GM12878 (cell line): ENCODE results near the gene PPFIA3.
"Not testable (repeated sequence)": the region's sequence is repeated elsewhere in the genome, so short reads cannot be mapped to it uniquely, and the experiment has no call there.

ENCODE experiments used
- E2F4 ChIP-seq: IDR thresholded peaks from 2 replicates; pipeline ENCODE4 v1.6.1; 2012; ENCODE audit warnings: low read depth, low read length, improper control_type of control experiment
- MAX ChIP-seq: IDR thresholded peaks from 2 replicates; pipeline ENCODE4 v1.6.1; 2012; ENCODE audit warnings: low read depth, low read length, improper control_type of control experiment
- MYC ChIP-seq: IDR thresholded peaks from 2 replicates; pipeline ENCODE4 v1.6.1; 2011; ENCODE audit warnings: mild to moderate bottlenecking, low read length, moderate library complexity, inconsistent platforms; ENCODE audit not compliant: insufficient read depth, insufficient replicate concordance, insufficient read length, severe bottlenecking

GRCh38 chr19:49121841-49122240, 2.5 kb downstream of the PPFIA3 start:
- not testable (repeated sequence) for TF ChIP-seq MYC, MAX, E2F4
